Limb (tissue), 2 donors: ENCODE data around the gene CDK7.
"Not testable (repeated sequence)": the region's sequence is repeated elsewhere in the genome, so short reads cannot be mapped to it uniquely, and the experiment has no call there.

ENCODE experiments used
- DNase-seq, 2 donors: peaks; one replicate each; pipeline ENCODE4 v3.0.0-alpha.2; 2016; ENCODE audit errors: extremely low spot score in 2 of 2

Gene CDK7

DNA sequence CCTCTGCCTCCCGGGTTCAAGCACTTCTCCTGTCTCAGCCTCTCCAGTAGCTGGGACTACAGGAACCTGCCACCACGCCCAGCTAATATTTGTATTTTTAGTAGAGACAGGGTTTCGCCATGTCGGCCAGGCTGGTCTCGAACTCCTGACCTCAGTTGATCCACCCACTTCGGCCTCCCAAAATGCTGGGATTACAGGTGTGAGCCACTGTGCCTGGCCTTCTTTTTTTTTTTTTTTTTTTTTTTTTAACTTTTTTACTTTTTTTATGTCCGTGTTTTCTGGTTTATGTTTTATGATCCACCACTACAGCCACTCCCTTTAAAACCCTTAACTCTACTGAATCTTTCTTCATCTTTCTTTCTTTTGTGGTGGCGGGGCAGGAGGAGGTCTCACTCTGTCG, 2.0 kb downstream of the CDK7 start:
- DNase-seq, result not testable (repeated sequence)

DNA sequence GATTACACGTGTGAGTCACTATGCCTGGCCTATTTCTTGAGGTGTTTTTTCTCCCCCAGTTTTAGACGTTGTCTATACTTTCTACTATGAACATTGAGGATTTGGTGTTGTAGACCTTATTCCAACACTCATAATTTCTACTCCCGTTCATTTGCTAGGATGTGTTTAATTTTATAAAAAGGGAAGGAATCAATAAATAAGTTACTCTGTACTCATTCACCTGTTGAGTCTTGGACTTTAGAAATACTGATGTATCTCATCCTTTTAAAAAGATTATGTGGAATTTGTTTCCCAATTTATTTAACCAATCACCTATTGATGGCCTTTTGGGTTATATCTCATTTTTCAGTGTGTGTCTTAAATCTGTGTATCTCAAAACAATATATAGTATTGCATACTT, 3.2 kb downstream of the CDK7 start:
- DNase-seq, result no peak

- no peak for DNase-seq
Observed at GRCh38 chr5:69238760-69239251, 4.1 kb downstream of the CDK7 start.

- DNase-seq, result no peak
Observed at GRCh38 chr5:69242215-69242927, 7.7 kb downstream of the CDK7 start.

DNA sequence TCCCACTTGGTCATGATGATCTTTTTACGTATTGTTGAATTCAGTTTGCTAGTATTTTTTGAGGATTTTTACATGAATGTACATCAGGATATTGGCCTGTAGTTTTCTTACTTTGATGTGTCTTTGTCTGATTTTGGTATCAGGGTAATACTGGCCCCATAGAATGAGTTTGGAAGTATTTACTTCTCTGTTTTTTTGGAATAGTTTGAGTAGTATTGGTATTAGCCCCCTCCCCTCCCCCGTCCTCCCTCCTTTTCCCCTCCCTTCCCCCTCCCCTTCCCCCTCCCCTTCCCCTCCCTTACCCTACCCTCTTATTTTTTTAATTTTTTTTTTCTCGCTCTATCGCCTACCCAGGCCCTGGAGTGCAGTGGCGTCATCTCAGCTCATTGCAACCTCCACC, 10.3 kb downstream of the CDK7 start:
- no peak for DNase-seq

GRCh38 chr5:69248019-69248418, 13.3 kb downstream of the CDK7 start:
- no peak for DNase-seq

DNA sequence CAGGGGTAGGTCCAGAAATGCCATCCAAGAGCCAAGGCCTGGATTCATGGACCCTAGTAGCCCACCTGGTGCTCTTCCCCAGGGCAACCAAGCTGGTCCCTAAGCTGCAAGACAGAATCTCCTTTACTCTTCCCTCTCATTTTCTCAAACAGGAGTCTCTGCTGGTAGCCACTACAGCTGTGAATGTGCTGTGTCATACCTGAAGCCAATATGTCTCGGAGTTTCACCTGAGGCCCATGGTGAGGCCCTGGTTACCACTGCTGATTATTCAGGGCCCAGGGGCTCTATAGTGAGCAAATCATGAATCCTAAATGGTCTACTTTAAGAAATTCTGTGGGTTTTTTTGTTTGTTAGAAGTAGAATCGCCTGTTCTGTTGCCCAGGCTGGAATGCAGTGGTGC, 15.9 kb downstream of the CDK7 start:
- no peak for DNase-seq

- DNase-seq, result no peak
Observed at GRCh38 chr5:69252437-69252836, 17.8 kb downstream of the CDK7 start.

GRCh38 chr5:69255940-69256339, 21.3 kb downstream of the CDK7 start:
- DNase-seq, result not testable (repeated sequence)

DNA sequence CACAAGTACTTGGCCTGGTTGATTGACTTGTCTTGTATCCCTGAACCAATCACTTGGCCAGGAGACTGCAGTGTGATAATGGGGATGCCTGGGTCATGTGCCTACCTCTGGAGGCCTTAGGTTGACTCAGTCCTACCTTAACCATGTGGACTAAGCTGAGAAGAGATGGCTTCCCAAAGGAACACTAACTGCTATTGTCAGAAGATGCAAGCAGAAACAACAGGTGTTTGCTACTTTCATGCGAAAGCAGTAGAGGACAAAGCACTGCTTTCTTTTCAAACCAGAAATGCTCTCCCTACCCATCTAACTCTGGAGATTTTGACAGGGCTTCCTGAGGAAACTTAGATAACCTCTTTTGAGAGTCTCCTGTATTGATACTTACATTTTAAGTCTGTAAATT, 22.9 kb downstream of the CDK7 start:
- DNase-seq, result no peak

DNA sequence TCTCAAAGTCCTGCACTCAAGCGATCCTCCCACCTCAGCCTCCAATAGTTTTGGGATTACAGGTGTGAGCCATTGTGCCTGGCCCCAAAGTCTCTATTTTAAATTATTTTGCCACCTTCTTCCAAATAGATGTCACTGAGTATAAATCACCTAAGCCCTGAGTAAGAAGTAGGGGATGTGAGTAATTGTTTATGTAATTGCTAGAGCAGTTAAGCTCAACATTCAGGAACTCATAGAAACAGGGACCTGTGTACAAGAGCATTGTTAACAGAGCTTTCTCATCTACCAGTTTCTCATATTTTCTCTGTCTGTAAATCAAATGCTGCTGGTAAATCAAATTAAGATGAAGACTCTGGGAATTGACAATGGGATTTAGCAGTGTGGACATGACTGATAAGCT, 26.3 kb downstream of the CDK7 start:
- DNase-seq, result no peak

- DNase-seq, result no peak
Observed at GRCh38 chr5:69265931-69266330, 31.2 kb downstream of the CDK7 start.

DNA sequence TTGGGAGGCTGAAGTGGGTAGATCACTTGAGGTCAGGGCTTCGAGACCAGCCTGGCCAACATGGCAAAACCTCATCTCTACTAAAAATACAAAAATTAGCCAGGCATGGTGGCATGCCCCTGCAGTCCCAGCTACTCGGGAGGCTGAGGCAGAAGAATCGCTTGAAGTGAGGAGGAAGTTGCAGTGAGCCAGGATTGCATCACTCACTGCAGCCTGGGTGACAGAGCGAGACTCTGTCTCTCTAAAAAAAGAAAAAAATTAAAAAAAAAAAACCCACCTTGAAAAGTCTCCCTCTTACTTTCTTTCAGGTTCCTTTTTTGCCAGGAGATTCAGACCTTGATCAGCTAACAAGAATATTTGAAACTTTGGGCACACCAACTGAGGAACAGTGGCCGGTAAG, 34.2 kb downstream of the CDK7 start:
- DNase-seq, result no peak

DNA sequence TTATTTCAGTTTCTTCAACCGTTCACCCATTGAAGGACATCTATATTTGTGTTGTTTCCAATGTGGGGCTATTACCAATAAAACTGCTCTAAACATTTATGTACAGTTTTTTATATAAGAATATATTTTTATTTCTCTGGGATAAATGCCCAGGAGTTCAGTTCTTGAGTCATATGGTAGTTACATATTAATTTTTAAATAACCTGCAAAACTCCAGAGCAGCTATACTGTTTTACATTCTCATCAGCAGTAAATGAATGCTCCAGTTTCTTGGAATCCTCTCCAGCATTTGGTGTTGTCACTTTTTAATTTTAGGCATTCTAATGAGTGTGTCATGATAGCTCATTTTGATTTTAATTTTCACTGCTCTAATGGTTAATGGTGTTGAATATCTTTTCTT, 36.2 kb downstream of the CDK7 start:
- DNase-seq, result no peak

- no peak for DNase-seq
Observed at GRCh38 chr5:69271376-69271775, 36.7 kb downstream of the CDK7 start.

DNA sequence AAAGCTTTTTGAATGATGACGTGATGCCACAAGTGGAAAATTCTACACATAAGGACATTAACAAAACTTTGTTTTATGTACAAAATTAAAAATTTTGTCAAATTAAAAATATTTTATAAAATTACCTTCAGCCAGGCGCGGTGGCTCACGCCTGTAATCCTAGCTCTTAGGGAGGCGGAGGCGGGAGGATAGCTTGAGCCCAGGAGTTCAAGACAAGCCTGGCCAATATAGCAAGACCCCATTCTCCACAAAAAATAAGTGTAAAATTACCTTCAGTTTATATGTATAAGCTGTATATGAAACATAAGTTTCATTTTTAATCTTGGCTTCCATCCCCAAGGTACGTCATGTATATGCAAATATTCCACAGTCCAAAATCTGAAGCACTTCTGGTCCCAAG, 40.9 kb downstream of the CDK7 start:
- no peak for DNase-seq

DNA sequence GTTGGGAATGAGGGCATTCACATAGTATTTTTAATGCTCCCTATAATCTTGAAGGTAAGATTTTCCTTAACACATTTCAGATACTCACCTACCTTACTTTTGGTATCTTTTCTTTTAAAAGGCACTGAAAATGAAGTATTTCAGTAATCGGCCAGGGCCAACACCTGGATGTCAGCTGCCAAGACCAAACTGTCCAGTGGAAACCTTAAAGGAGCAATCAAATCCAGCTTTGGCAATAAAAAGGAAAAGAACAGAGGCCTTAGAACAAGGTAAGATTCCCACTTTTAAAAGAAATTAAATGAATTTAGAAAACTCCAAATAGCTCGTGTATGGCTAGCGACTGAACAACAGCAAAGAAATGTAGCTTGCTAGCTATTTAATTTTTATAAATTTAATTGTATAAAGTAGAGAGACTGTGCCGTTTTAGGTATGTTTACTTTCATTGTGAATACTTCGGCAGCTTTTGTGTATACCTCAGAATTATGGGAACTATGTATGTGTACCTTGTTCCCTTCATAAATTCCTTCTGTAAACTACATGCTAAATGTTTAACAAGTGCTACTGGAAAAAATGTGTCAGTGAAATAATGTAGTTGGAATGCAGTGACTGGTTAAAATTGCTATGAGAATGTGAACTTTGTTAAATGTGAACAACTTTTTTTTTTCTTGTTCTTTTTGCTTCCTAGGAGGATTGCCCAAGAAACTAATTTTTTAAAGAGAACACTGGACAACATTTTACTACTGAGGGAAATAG, 41.9 kb downstream of the CDK7 start:
- no peak for DNase-seq

GRCh38 chr5:69279517-69279916, 44.8 kb downstream of the CDK7 start:
- DNase-seq, result no peak

DNA sequence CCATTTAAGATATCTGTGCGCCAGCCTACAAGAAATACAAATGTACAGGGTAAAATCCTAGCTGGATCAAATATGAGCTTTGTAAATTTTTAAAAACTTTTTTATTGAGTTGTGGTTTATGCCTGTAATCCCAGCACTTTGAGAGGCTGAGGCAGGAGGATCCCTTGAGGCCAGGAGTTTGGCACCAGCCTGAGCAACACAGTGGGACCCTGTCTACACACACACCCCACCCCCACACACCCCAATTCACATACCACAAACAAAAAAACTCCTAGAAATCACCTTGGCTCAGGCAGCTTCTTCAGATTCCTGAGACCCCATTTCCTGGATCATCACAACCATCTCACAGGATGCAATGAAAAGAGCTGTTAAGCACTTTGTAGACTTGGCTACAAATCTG, 46.4 kb downstream of the CDK7 start:
- no peak for DNase-seq

- no peak for DNase-seq
Observed at GRCh38 chr5:69284203-69284602, 49.5 kb downstream of the CDK7 start.

DNA sequence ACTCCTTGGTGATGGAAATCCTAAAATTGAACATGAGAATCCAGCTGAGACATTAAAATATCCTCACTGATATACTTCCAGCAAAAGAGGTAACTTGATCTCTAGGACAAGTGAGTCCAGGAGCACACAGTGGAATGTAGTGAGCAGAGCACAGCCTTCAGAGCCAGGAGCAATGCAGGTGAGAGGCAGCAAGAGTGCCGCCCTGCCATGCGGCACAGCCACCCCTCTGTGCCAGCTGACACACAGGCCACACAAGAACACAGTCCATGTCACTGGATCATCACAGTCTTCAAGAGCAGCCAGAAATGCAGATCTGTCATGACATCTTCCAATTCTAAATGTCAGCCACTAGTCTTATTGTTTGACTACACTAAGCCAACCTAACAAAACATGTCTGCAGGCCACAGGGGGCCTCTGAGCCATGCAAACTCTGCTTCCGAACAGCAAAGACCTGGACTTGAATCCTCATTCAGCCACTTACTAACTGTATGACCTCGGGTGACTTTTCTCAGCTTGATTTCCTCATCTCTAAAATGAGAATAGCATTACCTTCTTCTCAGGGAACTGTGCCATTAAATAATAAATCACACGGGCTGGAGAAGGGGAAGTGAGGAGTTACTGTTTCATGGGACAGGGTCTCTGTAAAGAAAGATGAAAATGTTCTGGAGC, 50.9 kb downstream of the CDK7 start:
- DNase-seq, result no peak

DNA sequence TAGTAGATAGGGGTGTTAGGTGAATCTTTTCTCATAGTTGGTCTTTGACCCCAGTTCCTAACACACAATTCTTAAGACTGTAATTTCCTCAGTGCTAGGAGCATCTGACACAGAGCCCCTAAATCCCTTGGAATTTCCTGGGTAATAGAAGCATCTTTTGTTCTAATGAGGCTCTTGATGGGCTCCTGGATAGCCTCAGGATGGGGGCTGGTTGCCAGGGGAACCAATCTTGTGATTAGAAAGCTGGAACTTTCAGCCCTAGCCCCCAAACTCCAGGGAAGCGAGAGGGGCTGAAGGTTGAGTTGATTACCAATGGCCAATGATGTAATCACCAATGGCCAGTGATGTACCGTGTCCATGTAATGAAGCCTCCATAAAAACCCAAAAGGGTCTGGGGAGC, 53.4 kb downstream of the CDK7 start:
- no peak for DNase-seq

DNA sequence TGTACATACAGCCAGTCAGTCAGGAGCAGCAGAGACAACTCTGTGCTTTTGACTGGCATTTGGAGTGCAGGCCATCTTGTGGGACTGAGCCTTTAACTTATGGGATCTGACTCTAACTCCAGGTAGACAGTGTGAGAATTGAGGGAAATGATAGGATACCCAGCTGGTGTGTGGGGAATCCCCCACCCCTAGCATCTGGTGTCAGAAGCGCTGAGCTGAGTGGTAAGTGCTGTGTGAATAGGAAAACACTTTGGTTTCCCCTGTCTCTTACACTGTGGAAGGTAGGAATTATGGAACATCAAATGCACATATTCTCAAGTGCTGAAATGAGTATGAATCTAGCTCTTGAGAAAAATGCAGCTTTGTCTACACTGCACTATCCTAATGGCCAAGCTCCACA, 54.0 kb downstream of the CDK7 start:
- DNase-seq, result no peak
